PC-9 (cell line): ENCODE measurements around the gene CACFD1. TPM values are rescaled to one million over a fixed set of nuclear protein-coding genes. Genes with fewer than 3 reads are reported as not detected.

Experiments used
- BruUV-seq: library from RNA; stranded (reverse); fragments of 400-500 nt; replicated peaks from 2 replicates; lab custom pipeline; 2021; lab: Mats Ljungman, UMichigan
- CTCF ChIA-PET: fragments of 300-600 bp; sonication (Branson Sonifier 250); formaldehyde crosslinking; loops from one replicate; lab custom pipeline; 2022; ENCODE audit warnings: antibody characterized with exemption; lab: Charles Lee
- POLR2A ChIA-PET: fragments of 300-600 bp; sonication (Branson Sonifier 250); formaldehyde crosslinking; loops from one replicate; lab custom pipeline; 2022; ENCODE audit warnings: antibody characterized with exemption; ENCODE audit not compliant: unreplicated experiment; lab: Charles Lee
- DNase-seq, 2 experiments: peaks; one replicate each; pipeline versions ENCODE4 v3.0.0 to v3.0.0-alpha.2; 2015 to 2022; ENCODE audit warnings: mixed read lengths in 1 of 2
- H2AFZ ChIP-seq: fragments of 200-600 bp; sonication (generic); 2 replicates; pipeline ENCODE4 v1.8.1; 2017; ENCODE audit warnings: antibody characterized with exemption
- H3F3A ChIP-seq: fragments of 200-600 bp; sonication (generic); 2 replicates; pipeline ENCODE4 v1.8.1; 2017; ENCODE audit warnings: antibody characterized with exemption, mild to moderate bottlenecking, low read depth; ENCODE audit not compliant: insufficient read depth
- H3K27ac ChIP-seq: fragments of 200-600 bp; sonication (generic); 2 replicates; pipeline ENCODE4 v1.6.1; 2016; ENCODE audit warnings: mixed run types
- H3K27me3 ChIP-seq: fragments of 200-600 bp; sonication (generic); 2 replicates; pipeline ENCODE4 v1.6.1; 2016; ENCODE audit warnings: low read depth, mixed run types; ENCODE audit not compliant: insufficient read depth
- H3K36me3 ChIP-seq: fragments of 200-600 bp; sonication (generic); 2 replicates; pipeline ENCODE4 v1.6.1; 2016; ENCODE audit warnings: low read depth, mixed run types
- H3K4me1 ChIP-seq: fragments of 200-600 bp; sonication (generic); replicated peaks from 2 replicates; pipeline ENCODE4 v1.6.1; 2016; ENCODE audit warnings: mixed run types; ENCODE audit not compliant: insufficient read depth
- H3K4me2 ChIP-seq: fragments of 200-600 bp; sonication (generic); 2 replicates; pipeline ENCODE4 v1.6.1; 2017; ENCODE audit warnings: mixed run types
- H3K4me3 ChIP-seq: fragments of 200-600 bp; sonication (generic); 2 replicates; pipeline ENCODE4 v1.6.1; 2016; ENCODE audit warnings: mixed run types
- H3K79me2 ChIP-seq: fragments of 200-600 bp; sonication (generic); 2 replicates; pipeline ENCODE4 v1.6.1; 2017; ENCODE audit warnings: low read depth, mixed run types
- H3K9me2 ChIP-seq: fragments of 200-600 bp; sonication (generic); 2 replicates; pipeline ENCODE4 v1.8.1; 2017; ENCODE audit warnings: mild to moderate bottlenecking; ENCODE audit not compliant: insufficient read depth
- H3K9me3 ChIP-seq: fragments of 200-600 bp; sonication (generic); 2 replicates; pipeline ENCODE4 v1.8.1; 2016; ENCODE audit warnings: low read depth; ENCODE audit not compliant: insufficient read depth
- H4K20me1 ChIP-seq: fragments of 200-600 bp; sonication (generic); 2 replicates; pipeline ENCODE4 v1.8.1; 2017; ENCODE audit not compliant: insufficient read depth
- EZH2 ChIP-seq: fragments of 200-600 bp; sonication (generic); IDR thresholded peaks from 2 replicates; pipeline ENCODE4 v1.8.0; 2017; ENCODE audit warnings: antibody characterized with exemption, low read depth
- intact Hi-C: fragments of 100-400 bp; cut with micrococcal nuclease; formaldehyde crosslinking; loops from one replicate; pipeline ENCODE4 v1.10.0; 2022; ENCODE audit not compliant: unreplicated experiment
- total RNA-seq: library from RNA; stranded (reverse); gene quantifications from 2 replicates; pipeline ENCODE4 v1.2.3, GENCODE V29; 2021
- TF ChIP-seq, protein P1 (sequence below): fragments of 200-600 bp; sonication (generic); conservative IDR thresholded peaks from 2 replicates; pipeline ENCODE4 v1.6.1; 2017; ENCODE audit warnings: mixed run types, antibody characterized with exemption, mild to moderate bottlenecking, moderate library complexity

The CACFD1 gene
- total RNA-seq, 1 experiment from 2014 or later: 28.7 TPM

- BruUV-seq: no TSS peak
These were observed 29.7 kb downstream of the CACFD1 start for GRCh38 chr9:133489253-133490190.

DNA sequence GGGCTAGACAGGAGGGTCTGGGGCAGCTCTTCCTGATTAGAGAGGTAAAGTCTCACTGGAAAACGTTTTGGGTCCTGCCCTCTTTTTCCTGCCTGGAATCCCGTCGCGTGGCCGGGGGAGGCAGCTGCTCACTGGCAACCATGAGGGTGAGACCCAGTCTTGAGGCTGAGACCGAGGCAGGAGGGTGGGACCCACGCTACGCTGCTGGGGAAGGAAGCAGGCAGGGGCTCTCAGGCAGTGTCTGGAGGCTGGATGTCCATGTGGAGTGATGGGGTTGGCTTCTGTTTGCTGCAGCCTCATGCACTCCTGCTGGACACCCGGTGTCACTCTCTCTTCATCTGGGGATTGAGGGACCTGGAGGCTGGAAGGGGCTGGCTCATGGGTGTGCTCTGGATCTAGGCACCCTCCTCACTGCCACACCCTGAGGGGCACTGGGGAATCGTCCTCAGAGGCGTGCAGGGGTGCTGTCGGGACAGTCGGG is 30.5 kb downstream of the CACFD1 start:
- TF ChIP-seq, protein P1, sequence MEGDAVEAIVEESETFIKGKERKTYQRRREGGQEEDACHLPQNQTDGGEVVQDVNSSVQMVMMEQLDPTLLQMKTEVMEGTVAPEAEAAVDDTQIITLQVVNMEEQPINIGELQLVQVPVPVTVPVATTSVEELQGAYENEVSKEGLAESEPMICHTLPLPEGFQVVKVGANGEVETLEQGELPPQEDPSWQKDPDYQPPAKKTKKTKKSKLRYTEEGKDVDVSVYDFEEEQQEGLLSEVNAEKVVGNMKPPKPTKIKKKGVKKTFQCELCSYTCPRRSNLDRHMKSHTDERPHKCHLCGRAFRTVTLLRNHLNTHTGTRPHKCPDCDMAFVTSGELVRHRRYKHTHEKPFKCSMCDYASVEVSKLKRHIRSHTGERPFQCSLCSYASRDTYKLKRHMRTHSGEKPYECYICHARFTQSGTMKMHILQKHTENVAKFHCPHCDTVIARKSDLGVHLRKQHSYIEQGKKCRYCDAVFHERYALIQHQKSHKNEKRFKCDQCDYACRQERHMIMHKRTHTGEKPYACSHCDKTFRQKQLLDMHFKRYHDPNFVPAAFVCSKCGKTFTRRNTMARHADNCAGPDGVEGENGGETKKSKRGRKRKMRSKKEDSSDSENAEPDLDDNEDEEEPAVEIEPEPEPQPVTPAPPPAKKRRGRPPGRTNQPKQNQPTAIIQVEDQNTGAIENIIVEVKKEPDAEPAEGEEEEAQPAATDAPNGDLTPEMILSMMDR: no peak
- TF ChIP-seq EZH2: no peak
- Histone ChIP-seq H3K4me2 (no peak overlapping the region), H2AFZ (no peak overlapping the region), H4K20me1 (no peaks in the 10 kb centered on the region), H3K4me3 (no peak overlapping the region), H3K27me3 (peaks cover 55% of the 10 kb centered on the region), H3K79me2 (no peaks in the 10 kb centered on the region), H3K9me3 (no peaks in the 10 kb centered on the region), H3K4me1 (peaks cover 10% of the 10 kb centered on the region), H3K27ac (no peak overlapping the region), H3K9me2 (no peaks in the 10 kb centered on the region), H3F3A (peaks cover under 1% of the 10 kb centered on the region), H3K36me3 (no peaks in the 10 kb centered on the region)
- no TSS peak for BruUV-seq
- DNase-seq: no peak
- intact Hi-C loops: no loop called here
- POLR2A ChIA-PET: interaction anchor here (0.5 kb wide), 1 partner anchor 211 kb away, joined by 6 read pairs; no protein-coding TSS in a partner anchor
- CTCF ChIA-PET: no interaction called here

More at GRCh38 chr9:133489253-133490190, 29.7 kb downstream of the CACFD1 start:
- no peaks in the 10 kb centered on the region for H3K36me3 ChIP-seq
- CTCF ChIA-PET: no interaction called here
- H3K9me2 ChIP-seq: no peaks in the 10 kb centered on the region
- intact Hi-C loops: loop anchor here (5.0 kb wide), 1 partner anchor 132 kb away; the partner anchor contains the start of genes SURF1 and SURF2
- no peak overlapping the region for H2AFZ ChIP-seq
- H3K27ac ChIP-seq: no peak overlapping the region
- TF ChIP-seq, protein P1: no peak
- TF ChIP-seq EZH2: no peak
- DNase-seq: no peak
- POLR2A ChIA-PET: interaction anchor here (0.5 kb wide), 1 partner anchor 211 kb away, joined by 6 read pairs; no protein-coding TSS in a partner anchor
- H3K4me1 ChIP-seq: peaks cover 18% of the 10 kb centered on the region
- H3K4me3 ChIP-seq: no peak overlapping the region
- no peak overlapping the region for H3K4me2 ChIP-seq
- no peaks in the 10 kb centered on the region for H3K9me3 ChIP-seq
- H3K79me2 ChIP-seq: no peaks in the 10 kb centered on the region
- H3F3A ChIP-seq: no peaks in the 10 kb centered on the region; the same call in 1 of the 2 replicates
- no peaks in the 10 kb centered on the region for H4K20me1 ChIP-seq
- peaks cover 48% of the 10 kb centered on the region for H3K27me3 ChIP-seq

DNA sequence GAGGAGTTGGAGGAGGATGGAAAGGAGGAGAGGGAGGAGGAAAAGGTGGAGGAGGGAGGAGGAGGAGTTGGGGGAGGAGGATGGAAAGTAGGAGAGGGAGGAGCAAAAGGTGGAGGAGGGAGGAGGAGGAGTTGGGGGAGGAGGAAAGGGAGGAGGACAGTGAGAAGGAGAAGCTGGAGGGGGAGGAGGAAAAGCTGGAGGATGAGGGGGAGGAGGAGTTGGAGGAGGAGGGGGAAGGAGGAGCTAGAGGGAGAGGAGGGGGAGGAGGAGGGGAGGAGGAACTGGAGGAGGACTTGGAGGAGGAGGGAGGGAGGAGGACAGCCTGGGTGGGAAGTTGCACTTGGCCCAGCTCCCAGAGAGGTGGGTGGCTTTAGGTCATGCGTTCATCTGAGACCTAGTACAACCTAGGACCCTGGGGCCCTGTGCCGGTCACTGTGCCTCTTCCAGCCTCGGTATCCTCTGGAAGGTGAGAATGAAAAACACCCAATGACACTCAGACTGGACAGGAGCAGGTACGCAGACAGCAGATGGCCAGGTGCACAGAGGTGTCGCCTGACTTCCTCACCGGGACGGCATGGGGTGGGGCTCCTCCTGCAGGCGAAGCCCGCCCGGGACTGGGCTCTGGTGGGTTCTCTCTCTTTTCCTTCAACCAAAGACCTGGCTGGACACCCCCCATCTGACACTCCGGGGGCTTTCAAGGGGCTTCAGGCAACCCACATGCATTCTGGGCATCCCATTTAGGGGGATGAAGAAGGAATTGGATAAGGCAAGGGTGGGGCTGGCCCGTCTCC is 31.3 kb downstream of the CACFD1 start:
- TF ChIP-seq, protein P1: no peak
- no peak for TF ChIP-seq EZH2
- Histone ChIP-seq H3K4me3 (no peak overlapping the region), H3K9me2 (no peaks in the 10 kb centered on the region), H3K79me2 (no peaks in the 10 kb centered on the region), H2AFZ (no peak overlapping the region), H3K36me3 (no peaks in the 10 kb centered on the region), H3K27ac (no peak overlapping the region), H3K4me2 (no peak overlapping the region), H3F3A (peaks cover 8% of the 10 kb centered on the region), H4K20me1 (no peaks in the 10 kb centered on the region), H3K9me3 (no peaks in the 10 kb centered on the region), H3K4me1 (peaks cover 2% of the 10 kb centered on the region), H3K27me3 (peaks cover 60% of the 10 kb centered on the region)
- CTCF ChIA-PET: interaction anchor here (0.6 kb wide), 1 partner anchor 88 kb away, joined by 7 read pairs; no protein-coding TSS in a partner anchor
- intact Hi-C loops: no loop called here
- no peak for DNase-seq
- BruUV-seq: no TSS peak
- POLR2A ChIA-PET: no interaction called here
